ENCODE data around the gene HJURP.
A peak's percentile ranks its signal among the peaks of the same experiment; 100 is the strongest.

The HJURP gene

DNA sequence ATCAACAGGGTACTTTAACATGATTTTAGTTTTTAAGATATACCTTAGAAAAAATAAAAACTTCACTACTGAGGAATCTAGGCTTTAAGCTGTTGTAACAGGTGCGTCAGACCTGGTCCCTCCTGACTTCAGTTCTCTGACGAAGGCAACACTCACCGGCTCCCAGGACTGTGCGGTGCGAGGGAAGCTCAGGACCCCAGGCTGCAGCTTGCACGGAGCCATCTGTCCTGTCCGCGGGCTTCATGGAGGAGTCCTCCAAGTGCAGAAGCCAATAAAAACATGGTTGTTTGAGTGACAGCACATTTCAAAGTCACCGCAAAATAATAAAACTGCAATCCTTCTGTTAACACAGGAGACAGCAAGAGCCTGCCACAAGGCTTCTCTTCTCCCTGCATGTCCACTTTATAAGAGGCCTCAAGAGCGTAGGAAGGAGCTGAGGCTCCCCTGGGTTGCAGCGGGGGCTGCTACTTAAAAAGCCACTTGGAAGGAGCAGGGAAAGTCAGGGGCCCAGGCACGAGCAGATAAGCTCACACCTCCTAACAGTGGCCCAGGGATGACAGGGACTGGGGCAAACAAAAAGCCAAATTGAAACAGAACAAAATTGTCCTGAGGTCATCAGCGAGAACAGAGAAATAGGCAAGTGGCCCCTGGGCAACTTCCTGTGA lies 4.6 kb downstream of the HJURP start:
- DNase-seq (ENCODE audit: low spot score): no peak

DNA sequence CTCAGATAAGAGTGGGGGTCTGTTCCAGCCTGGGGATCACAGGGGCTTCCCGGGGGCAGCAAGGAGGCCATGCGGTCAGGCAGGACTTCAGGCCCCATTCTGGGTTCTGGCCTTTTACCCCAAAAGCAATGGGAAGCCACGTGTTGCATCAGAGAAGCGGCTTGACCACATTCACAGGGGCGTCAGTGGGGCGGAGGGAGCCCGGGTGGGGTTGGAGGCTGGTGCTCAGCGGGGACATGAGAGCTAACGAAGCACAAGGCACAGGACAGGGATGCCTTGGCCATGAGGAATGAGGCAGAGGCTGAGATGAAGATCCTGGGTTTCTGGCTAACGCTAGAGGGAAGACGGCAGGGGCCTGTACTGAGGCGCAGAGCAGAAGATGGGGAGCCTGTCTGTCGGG lies 6.1 kb downstream of the HJURP start:
- DNase-seq (ENCODE audit: low spot score): no peak

DNA sequence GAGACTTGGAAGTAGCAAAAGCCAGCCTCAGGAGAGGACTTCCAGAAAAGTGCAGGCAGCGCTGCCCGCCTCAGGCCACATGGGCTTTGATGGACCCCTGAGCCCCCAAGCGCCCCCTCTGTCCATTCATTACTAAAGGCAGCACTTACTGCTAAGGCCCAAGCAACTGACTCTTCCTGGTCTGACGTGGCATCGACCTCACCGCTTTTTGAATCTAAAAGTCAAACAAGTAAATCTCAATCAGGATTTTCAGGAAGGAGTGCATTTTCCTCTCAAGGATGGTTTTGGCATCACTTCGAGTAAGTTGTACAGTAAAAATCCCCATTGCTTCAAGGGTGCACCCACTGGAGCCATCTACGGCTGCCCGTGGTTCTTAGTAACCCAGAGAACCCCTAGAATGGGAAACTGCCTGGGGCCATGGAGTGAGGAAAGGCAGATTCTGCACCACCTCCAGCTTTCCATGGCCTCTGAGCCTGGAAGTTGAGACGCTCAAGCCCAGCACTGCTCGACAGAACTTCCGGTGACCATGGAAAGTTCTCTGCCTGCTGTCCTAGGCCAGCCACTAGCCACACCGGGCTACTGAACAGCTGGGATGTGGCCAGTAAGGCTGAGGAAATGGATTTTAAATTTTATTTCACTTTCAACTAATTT lies 7.0 kb downstream of the HJURP start:
- DNase-seq (ENCODE audit: low spot score): no peak

DNA sequence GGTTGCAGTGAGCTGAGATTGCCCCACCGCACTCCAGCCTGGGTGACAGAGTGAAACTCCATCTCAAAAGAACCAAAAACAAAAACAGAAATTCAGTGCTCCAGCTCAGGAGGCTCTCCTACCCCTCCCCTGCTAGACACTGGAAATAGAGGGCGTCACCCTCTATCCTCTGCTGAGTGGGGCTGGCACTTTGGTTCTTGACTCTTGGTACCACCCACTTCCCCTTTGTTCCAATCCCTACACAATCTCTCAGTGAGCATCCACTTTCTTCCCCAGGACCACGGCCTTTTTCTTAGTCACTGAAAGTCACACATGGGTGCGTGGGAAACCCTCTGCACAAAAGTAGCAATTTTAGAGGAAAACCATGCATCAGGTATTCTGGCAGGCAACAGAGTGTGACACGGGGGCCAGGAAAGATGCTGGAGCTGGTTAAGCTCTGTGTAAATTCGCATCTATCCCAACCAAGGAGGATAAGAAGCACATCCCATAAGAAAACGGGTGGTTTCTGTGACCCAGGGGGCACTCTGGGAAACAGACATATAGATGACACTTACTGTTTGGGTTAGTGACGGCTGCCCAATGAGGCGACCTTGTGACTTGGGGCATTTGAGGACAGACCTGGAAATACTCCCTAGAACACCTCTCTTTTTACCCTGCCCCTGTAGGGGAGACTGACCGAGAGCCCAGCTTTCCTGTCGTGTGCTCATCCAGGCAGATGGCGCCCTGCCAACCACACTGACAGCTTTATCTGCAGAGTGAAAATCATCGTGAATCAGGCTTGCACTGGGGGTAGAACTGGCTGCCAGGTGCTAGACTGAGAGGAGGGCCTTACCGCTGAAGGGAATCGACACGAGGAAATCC lies 7.7 kb downstream of the HJURP start:
- no peak for DNase-seq (ENCODE audit: low spot score)

DNA sequence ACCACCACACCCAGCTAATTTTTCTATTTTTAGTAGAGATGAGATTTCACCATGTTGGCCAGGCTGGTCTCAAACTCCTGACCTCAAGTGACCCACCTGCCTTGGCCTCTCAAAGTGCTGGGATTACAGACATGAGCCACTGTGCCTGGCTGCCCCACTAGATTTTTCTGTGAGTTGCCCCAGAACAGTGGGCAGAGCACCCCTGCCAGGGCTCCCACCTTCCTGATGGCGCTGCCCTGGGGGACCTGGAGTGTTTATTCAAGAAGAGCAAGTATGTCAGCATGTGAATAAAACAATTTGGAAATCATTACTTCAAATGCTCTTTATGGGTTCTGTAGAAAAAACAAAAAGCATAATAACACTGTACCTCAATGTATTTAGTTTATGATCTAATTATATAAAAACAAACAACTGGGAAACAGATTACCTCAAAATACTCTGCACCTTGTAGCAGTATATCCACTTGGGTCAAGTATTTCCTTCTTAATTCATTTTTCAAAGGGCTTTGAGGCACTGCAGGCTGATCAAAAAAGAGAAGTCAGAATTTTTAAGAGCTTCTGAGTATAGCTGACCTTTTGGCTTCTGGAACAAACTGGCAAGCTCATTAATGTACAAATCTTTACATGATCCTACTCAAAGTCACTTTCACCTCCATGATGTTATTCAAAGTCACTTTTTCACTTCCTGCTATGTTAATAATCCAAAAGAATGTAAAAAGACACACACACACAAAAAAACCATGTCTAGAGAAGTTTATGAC lies 8.9 kb downstream of the HJURP start:
- DNase-seq (ENCODE audit: low spot score): no peak

DNA sequence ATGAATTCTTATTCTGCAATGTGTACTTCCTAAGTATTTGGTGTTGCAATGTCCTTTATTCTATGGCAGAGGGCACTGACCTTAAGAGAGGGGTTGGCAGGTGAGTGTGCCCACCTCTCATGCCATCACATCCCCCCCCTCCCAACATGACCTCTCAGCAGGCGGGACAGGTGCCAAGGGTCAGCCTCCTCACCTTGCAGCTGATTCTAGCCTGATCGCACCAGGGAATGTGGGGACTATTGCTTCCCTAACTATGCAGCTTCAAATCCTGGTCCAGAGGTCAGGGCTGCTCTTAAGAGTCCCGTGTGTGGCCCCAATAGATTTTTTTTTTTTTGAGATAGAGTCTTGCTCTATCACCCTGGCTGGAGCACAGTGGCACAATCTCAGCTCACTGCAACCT lies 9.5 kb downstream of the HJURP start:
- no peak for DNase-seq (ENCODE audit: low spot score)

DNA sequence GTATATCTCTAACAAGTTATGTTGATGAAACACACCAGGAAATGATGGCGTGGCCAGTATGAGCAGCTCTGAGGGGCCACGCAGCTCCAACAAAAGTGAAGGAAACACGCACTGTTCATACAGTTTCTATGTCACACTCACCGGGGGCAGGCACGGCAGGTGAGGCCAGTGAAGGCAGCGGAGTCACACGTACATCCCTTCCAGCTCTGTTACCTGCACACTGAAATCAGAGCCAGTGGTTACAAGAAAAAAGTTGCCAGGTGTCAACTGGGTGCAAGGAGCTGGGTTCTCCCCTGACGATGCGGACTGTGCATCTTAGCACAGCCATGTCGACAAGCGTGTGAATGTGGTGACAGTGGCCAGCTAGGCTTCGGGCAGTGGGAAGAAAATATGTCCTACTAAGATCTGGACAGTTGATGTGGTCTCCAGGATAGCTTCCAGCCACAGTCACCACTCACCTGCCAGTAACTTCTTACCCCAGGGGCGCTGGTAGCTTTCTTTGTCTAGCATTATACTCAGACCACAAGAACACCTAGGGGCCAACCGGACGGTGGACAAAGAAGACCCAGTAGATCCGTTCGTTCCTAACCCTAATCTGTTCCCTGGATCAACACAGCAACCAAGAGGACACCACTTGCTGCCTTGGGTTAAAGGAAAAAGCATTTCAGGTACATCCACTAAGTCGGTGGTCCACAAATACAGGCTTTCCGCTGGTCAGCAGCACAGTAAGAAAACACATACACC lies 10.1 kb downstream of the HJURP start:
- DNase-seq (ENCODE audit: low spot score): no peak

DNA sequence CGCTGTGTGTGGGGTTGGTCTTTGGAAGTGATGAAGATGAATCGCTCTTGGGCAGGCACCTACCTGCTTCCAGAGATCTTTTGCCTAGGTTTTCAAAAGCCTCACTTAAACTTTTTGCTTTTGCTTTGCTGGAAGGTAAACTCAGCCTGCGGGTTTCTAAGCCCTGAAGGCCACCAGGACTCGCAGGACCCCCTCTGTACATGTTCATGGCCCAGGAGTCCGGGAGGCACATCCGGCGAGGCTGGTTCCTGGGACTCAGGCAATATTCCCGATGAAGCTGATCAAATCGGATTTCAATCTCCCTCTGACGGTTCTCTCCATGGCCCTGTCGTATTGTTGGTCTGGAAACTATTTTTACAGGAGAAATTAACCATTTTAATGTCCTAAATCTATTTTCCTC lies 13.2 kb downstream of the HJURP start:
- DNase-seq (ENCODE audit: low spot score): no peak

DNA sequence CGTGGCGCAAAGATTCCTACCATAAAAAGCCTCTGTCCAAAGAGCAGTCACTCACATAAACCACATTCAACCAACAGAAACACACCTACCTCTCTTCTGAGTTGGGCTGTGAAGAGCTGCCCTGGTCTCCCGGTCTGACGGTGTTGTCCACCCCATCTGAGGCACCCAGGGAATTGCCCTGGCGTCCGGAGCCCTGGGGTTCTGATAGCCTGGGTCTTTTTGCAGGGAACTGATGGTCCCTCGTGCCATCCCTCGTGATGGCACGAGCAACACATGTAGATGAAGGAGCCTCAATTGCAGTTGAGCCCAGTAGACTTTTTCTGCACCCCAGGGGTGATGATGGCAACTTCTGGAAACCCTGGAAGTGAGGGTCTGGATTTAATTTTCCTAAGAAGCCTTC lies 13.8 kb downstream of the HJURP start:
- no peak for DNase-seq (ENCODE audit: low spot score)

DNA sequence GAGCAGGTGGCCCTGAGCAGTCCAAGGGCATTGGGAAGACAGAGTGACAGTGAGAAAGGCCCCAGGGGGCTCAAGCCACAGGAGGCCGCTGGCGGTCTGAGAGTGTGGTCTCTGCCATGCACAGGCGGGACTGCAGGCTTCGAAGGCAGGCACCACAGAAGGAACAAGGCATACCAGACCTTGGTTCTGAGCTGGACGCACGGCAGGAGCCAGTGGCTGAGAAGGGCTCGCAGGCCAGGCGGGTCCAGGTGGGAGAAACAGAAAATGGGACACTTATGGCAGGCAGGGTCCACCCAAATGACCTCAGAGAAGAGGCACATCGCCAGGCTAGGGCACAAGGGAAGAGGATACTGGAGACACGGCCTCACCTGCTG lies 14.9 kb downstream of the HJURP start:
- DNase-seq (ENCODE audit: low spot score): no peak

DNA sequence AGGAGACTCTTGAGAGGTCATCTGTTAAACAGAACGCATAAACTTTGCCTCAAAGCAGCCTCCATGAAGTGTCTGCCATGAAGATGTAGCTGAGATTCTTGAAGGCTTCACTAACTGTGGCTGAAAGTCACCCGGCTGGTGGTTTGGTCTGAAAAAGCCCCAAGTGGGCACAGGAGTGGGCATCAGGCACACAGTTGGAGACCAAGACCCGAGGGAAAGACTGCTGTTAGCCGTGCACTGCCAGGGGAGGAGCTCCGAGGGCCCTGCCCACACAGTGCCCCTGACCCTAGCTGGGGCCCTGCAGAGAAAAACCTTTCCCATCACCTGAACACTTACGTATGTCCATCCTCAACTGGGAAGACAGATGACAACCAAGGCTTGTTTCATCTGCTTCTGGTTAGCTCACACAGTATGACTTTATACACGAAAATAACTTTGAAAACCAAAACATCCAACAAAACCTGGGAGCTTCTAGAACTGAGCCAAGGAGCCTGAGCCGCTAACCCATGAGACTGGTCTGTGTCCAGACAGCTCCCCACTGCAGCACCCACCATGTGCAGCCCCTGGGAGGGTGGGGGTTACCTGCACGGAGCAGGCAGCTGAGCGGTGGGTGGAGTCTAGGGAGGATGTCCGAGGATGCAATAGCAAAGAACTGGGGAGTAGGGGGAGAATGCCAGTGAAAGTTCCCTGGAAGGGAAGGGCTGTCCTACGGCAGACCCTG lies 15.4 kb downstream of the HJURP start:
- DNase-seq (ENCODE audit: low spot score): no peak

DNA sequence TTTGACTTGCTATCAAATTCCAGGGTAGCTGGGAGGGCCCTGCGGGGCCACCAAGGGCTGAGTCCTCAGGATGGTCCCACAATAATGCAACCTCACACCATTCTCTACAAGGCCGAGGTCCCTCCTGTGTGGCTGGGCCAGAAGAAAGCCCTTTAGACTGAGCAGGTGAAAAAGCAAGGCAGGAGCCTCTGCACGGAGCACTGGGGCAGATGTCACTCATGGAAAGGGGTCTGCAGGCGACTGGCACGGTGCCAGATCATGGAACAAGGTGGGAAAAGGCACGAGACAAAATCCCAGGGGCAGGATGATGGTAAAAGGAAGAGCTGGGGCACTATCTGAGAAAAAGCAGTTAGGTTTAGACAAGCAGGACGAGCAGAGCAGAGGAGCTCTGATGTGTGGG lies 16.1 kb downstream of the HJURP start:
- no peak for DNase-seq (ENCODE audit: low spot score)

DNA sequence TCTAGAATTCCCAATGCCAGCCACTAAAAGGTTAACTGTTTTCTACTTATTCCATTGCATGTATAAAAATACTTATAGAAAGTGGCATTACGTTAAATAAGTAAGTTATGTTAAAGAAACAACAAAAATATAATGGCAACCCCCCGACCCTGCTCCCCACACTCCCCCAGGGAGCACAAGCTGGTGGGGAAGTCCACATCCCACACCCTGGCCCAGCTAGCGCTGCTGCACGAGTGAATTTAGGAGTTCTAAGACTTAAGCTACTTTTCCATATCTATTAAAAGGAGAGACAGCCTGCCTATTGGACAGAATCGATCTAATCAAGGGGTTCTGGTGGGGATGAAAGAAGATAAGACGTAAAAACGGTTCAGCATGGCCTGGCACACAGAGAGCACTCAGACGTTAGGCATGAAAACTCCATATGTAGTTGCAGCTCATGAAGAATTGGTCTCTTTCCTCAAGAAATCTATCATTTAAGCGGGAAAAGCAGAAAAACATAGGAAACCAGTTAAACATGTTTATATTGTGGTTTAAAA lies 16.6 kb downstream of the HJURP start:
- DNase-seq (ENCODE audit: low spot score): no peak

DNA sequence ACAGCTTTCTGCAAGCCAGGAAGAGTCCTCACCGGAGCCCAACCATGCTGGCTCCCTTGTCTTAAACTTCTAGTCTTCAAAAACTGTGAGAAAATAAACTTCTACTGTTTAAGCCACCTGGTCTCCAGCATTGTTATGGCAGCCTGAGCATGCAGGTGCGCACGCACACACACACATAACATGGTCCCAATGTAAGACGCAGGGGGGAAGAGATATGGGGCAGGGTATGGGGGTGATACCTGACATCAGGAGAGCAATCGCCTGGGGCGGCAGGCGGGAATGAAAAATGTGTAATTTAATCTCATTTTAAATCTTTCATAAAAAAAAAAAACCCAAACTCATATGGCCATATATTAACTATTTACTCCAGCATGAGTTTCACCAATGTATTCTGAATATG lies 18.0 kb downstream of the HJURP start:
- no peak for DNase-seq (ENCODE audit: low spot score)

DNA sequence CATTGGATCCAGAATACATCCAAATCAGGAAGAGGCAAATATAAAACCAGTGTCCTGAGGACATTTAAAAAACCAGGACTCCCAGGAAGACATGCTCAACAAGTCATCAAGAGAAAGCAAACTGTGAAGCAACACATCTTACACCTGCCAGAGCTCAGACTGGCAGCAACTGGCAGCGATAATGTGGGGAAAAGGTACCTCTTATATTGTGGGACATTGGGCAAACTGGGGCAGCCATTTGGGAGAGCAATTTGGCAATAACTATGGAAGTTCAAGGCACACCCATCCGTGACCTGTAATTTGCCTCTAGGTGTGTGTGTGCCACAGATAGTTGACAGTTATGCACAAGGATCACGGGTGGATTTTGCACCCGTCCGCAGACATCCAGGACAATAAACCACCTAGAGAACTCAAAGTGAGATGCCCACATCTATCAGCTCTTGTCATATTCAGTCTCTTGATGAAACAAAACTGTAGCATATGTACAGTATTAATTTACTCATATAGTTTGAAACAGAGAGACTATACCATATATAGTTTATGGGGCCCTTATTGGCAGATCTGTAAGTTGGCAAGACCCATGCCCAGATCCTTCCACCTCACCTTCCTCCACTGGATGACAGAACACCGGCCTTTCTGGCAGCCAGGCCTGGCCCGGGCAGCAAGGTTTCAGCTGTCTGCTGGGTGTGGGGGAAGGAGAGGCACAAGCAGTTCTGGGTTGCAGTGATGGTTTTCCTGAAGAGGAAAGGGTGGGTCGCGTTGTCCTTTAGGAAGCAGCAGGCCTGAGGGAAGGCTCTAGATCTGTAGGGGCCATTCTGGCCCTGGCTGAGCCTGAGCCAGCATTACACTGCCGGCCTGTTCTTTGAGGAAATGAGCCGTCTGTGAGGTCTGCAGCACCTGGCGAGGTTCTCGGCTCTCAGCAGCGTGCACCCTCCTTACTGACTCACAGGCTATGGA lies 18.8 kb downstream of the HJURP start:
- no peak for DNase-seq (ENCODE audit: low spot score)

DNA sequence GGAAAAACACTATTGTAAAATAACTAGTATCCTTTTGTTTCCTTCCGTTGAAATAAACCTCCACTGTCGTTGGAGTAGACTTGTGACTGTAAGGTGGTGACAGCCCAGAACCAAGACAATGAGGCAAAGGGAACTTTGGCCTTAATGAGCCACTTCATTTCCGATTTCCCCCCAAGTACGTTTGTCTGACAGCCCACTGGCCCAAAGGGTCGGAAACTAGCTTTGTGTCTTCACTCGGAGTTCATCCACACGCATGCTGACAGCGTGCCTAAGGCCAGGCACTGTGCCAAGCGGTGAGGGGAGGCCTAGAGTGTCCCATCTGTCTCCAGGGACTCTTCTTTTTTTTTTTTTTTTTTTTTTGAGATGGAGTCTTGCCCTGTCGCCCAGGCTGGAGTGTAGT lies 21.0 kb downstream of the HJURP start:
- DNase-seq (ENCODE audit: low spot score): no peak

DNA sequence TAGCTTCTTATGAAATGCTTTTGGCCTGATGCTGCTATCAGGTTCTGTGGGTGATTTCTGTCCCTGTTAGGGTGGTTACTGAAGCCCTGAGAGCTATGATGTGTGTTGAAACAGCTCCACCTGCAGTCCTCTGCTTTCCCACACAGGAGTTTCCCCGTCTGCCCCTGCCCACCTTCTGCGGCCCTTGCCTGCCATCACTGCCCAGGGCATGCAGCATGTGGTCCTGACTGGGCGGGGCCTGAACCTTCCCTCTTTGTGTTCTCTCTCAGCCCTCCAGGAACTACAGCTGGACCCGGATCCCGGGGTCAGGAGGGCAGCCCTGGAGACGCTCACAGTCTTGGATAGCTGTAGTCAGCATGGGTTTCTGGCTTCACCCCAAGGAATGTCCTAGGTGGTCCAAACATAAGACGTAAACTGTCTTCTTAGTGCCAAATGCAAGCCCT lies 21.4 kb downstream of the HJURP start:
- DNase-seq (ENCODE audit: low spot score): peak; percentile 50

DNA sequence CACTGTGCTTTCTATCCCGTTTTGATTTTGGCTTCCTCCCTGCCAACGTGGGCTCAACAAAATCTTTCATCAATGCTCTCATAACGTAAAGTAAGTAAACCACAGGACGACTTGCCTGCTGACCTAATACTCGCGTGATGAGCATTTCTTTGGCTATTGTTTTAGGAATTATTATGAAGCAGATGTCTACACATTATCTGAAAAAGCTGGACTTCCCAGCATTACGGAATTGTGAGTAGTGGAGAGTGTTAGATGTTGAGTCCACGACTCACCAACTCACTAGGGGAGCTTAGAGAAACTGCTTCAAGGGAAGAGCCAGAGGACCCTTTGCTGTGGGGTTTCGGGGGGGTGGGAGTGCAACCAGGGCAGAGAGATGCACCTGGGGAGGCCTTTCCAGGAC lies 21.9 kb downstream of the HJURP start:
- no peak for DNase-seq (ENCODE audit: low spot score)

DNA sequence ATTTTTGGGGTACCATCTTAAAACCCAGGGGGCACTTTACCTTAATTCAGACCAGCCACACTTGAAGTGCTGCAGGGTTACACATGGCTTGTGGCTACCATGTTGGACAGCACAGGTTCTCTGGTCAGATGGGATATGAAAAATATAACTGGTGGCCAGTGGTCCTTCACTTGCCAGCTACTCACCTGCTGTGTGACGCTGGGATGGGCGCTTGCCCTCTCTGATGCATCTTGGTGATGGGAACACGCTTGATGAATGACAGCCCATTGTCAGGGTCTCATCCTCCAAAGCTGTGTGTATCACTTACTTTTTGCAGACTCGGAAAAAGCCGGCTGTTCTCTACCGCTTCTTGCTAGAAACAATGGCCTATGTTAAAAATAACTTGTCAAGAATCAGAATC lies 22.5 kb downstream of the HJURP start:
- no peak for DNase-seq (ENCODE audit: low spot score)

All from GM03348 (cell line).